MCF 10A (cell line): ENCODE results near the gene PAX5. TPM values are rescaled to one million over a fixed set of nuclear protein-coding genes. Genes with fewer than 3 reads are reported as not detected.

Experiments
- BruUV-seq: library from RNA; stranded (reverse); fragments of 400-500 nt; replicated peaks from 2 replicates; lab custom pipeline; 2021; lab: Mats Ljungman, UMichigan
- CTCF ChIA-PET: fragments of 300-600 bp; sonication (Branson Sonifier 250); formaldehyde crosslinking; extraction: SDS; loops from one replicate; lab custom pipeline; 2021; ENCODE audit warnings: antibody characterized with exemption, inconsistent platforms; lab: Yijun Ruan, JAX
- POLR2A ChIA-PET: fragments of 300-600, 350-650 bp; sonication (Branson Sonifier 250); formaldehyde crosslinking; extraction: SDS; loops from one replicate; lab custom pipeline; 2020; ENCODE audit warnings: antibody characterized with exemption, inconsistent platforms; lab: Yijun Ruan, JAX
- DNase-seq: peaks from one replicate; pipeline ENCODE4 v3.0.0-alpha.2; 2018; ENCODE audit not compliant: unreplicated experiment
- H3K27ac Mint-ChIP-seq: one replicate; pipeline ENCODE4 v1.8.0; 2022; ENCODE audit warnings: mild to moderate bottlenecking, low read depth, mixed read lengths; ENCODE audit not compliant: unreplicated experiment
- H3K27me3 Mint-ChIP-seq: one replicate; pipeline ENCODE4 v1.8.0; 2022; ENCODE audit warnings: mixed read lengths; ENCODE audit not compliant: insufficient read depth, unreplicated experiment
- H3K36me3 Mint-ChIP-seq: one replicate; pipeline ENCODE4 v1.8.0; 2022; ENCODE audit warnings: mild to moderate bottlenecking, moderate library complexity, mixed read lengths; ENCODE audit not compliant: insufficient read depth, unreplicated experiment
- H3K4me1 Mint-ChIP-seq: one replicate; pipeline ENCODE4 v1.8.0; 2022; ENCODE audit warnings: mixed read lengths; ENCODE audit not compliant: insufficient read depth, unreplicated experiment
- H3K4me3 Mint-ChIP-seq: one replicate; pipeline ENCODE4 v1.8.0; 2022; ENCODE audit warnings: mild to moderate bottlenecking, moderate library complexity, mixed read lengths; ENCODE audit not compliant: unreplicated experiment
- H3K9me3 Mint-ChIP-seq: one replicate; pipeline ENCODE4 v1.8.0; 2022; ENCODE audit warnings: mixed read lengths; ENCODE audit not compliant: unreplicated experiment
- intact Hi-C: fragments of 100-400 bp; cut with micrococcal nuclease; formaldehyde crosslinking; loops from 2 replicates; pipeline ENCODE4 v1.14.1; 2022
- total RNA-seq: library from RNA; stranded (reverse); gene quantifications from 2 replicates; pipeline ENCODE4 v1.2.3, GENCODE V29; 2022
- TF ChIP-seq, protein P1 (sequence below): fragments of 200-600 bp; IDR thresholded peaks from one replicate; pipeline ENCODE4 v1.8.0; 2022; ENCODE audit warnings: antibody characterized with exemption, mild to moderate bottlenecking; ENCODE audit not compliant: unreplicated experiment

The PAX5 gene
- total RNA-seq, 1 experiment from 2014 or later = not detected

DNA sequence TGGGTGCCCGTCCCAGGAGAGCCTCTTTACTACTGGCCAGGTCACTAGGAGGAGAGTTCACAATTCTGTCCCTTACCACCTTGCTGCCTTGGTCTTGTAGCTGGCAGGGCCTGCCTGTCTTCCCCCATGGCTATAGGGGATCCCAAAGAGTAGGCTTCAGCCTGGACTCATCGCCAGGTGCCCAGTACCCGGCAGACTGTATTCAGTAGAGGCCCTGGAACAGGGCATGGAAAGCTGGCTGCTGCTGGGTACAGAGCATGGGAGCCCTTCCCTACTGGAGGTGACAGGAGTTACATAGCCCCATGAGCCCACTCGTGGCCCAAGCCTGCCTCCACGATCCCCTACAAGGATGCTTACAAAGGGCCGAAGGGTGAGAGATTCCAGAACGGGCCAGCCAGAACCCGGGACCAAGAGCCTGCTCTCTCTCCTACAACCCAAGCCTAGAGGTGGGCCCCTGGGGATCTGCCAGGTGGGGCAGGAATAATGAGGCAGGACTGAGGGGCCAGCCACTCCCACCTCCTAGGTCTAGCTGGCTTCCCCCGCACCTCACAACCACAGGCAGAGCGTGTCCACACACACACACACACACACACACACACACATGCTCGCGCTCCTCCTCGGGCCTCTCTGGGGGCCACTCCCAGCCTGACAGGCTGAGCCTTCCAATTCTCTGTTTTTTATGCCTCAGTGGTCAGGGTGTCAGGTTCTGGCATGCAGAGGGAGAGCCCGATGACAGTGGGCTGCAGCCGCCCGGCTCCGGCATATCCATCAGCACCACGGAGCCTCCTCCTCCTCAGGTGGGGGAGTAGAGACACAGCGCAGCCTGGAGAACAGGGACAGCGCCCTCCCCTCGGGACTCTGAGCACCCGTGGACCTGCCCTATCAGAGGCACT is 186.0 kb downstream of the PAX5 start:
- no peak overlapping the region for H3K27ac Mint-ChIP-seq
- ChIA-PET CTCF (interaction anchor here (0.6 kb wide), 1 partner anchor 1307 kb away, joined by 3 read pairs; no protein-coding TSS in a partner anchor), POLR2A (no interaction called here)
- TF ChIP-seq, protein P1, sequence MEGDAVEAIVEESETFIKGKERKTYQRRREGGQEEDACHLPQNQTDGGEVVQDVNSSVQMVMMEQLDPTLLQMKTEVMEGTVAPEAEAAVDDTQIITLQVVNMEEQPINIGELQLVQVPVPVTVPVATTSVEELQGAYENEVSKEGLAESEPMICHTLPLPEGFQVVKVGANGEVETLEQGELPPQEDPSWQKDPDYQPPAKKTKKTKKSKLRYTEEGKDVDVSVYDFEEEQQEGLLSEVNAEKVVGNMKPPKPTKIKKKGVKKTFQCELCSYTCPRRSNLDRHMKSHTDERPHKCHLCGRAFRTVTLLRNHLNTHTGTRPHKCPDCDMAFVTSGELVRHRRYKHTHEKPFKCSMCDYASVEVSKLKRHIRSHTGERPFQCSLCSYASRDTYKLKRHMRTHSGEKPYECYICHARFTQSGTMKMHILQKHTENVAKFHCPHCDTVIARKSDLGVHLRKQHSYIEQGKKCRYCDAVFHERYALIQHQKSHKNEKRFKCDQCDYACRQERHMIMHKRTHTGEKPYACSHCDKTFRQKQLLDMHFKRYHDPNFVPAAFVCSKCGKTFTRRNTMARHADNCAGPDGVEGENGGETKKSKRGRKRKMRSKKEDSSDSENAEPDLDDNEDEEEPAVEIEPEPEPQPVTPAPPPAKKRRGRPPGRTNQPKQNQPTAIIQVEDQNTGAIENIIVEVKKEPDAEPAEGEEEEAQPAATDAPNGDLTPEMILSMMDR = no peak
- BruUV-seq = no TSS peak
- no peaks in the 10 kb centered on the region for H3K9me3 Mint-ChIP-seq
- no peaks in the 10 kb centered on the region for H3K36me3 Mint-ChIP-seq
- peaks cover 20% of the 10 kb centered on the region for H3K27me3 Mint-ChIP-seq
- no peak for DNase-seq
- H3K4me1 Mint-ChIP-seq = no peaks in the 10 kb centered on the region
- intact Hi-C loops = no loop called here
- H3K4me3 Mint-ChIP-seq = no peak overlapping the region

DNA sequence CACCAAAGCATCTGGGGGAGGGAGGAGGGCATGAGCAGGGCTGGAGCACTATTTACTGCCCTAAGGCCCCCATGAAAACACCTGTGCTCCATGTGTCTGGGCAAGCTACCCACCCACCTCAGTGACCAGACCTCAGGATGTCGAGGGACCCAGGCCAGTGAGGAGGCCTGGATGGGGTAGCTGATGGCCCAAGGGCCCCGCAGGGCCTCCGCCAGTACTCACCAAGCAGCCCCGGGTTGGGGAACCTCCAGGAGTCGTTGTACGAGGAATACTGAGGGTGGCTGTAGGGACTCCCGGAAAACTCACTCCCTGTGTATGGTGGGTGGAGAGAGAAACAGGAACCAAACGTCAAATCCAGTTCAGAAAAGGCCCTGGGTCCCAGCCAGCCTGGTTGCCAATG is 187.4 kb downstream of the PAX5 start:
- no peaks in the 10 kb centered on the region for H3K4me1 Mint-ChIP-seq
- no peak overlapping the region for H3K27ac Mint-ChIP-seq
- TF ChIP-seq, protein P1 = no peak
- no peak overlapping the region for H3K4me3 Mint-ChIP-seq
- no TSS peak for BruUV-seq
- CTCF ChIA-PET = interaction anchor here (0.5 to 1.1 kb wide), 2 partner anchors 8 to 519 kb away, joined by 3 read pairs; no protein-coding TSS in a partner anchor
- POLR2A ChIA-PET = no interaction called here
- no peaks in the 10 kb centered on the region for H3K36me3 Mint-ChIP-seq
- intact Hi-C loops = no loop called here
- no peaks in the 10 kb centered on the region for H3K9me3 Mint-ChIP-seq
- H3K27me3 Mint-ChIP-seq = peaks cover 11% of the 10 kb centered on the region
- no peak for DNase-seq

DNA sequence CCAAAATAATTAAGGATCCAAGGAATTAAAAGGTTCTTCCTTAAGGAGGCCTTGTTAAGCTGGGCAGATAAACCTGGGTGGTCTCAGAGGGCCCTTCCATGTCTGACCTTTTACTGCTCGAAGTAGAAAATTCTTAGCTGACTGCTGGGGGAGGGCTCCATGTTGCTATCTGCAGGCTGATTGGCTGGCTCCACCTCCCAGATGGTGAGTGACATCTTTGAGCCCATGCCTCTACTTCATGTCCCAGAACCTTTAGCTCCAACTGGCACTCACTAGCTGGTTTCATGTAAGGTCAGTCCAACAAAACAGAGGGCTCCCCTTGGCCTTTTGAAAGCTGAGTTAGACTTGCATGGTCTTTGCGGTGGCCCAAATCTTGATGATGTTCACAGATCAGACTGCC is 188.2 kb downstream of the PAX5 start:
- Mint-ChIP-seq H3K27me3 (peaks cover 4% of the 10 kb centered on the region), H3K27ac (no peak overlapping the region), H3K36me3 (no peaks in the 10 kb centered on the region), H3K4me1 (no peaks in the 10 kb centered on the region), H3K4me3 (no peak overlapping the region), H3K9me3 (no peaks in the 10 kb centered on the region)
- ChIA-PET POLR2A (interaction anchor here (1.0 kb wide), 1 partner anchor 11 kb away, joined by 3 read pairs; no protein-coding TSS in a partner anchor), CTCF (interaction anchor here (0.5 to 1.1 kb wide), 4 partner anchors 9 to 1753 kb away, joined by 3 to 4 read pairs (median 3); no protein-coding TSS in a partner anchor)
- intact Hi-C loops = no loop called here
- no TSS peak for BruUV-seq
- TF ChIP-seq, protein P1 = no peak
- no peak for DNase-seq

DNA sequence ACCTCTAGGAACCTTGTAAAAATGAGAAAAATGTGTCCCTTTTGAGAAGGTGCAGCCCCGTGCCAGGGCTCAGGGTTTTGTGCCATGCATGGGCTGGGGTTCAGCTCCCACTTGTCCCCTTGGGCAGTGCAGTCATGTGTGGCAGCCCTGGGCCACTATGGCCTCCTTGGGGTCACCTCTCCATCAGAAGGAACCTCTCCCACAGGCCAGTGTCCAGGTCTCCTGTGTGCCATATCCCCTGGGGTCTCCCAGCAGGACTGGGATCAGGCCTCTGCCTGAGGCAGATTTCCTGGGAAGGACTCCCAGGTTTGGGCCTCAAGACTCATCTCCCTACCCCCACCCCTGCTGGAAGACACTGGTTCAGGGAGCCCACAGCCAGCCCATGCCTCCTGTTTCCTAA is 189.1 kb downstream of the PAX5 start:
- ChIA-PET CTCF (no interaction called here), POLR2A (no interaction called here)
- H3K27ac Mint-ChIP-seq = no peak overlapping the region
- no peak for DNase-seq
- no peaks in the 10 kb centered on the region for H3K27me3 Mint-ChIP-seq
- no TSS peak for BruUV-seq
- TF ChIP-seq, protein P1 = no peak
- no peaks in the 10 kb centered on the region for H3K4me1 Mint-ChIP-seq
- intact Hi-C loops = no loop called here
- H3K4me3 Mint-ChIP-seq = no peak overlapping the region
- H3K9me3 Mint-ChIP-seq = no peaks in the 10 kb centered on the region
- no peaks in the 10 kb centered on the region for H3K36me3 Mint-ChIP-seq
